Measurements from ENCODE around the gene RDX.
A peak's percentile ranks its signal among the peaks of the same experiment; 100 is the strongest.

The RDX gene

GRCh38 chr11:110207123-110207522, 89.3 kb downstream of the RDX start:
- ATAC-seq (ENCODE audit: low read depth): no peak
- H3K4me1 ChIP-seq (ENCODE audit: insufficient read depth, poor library complexity, severe bottlenecking): no peaks in the 10 kb centered on the region
- TF ChIP-seq, protein P1, sequence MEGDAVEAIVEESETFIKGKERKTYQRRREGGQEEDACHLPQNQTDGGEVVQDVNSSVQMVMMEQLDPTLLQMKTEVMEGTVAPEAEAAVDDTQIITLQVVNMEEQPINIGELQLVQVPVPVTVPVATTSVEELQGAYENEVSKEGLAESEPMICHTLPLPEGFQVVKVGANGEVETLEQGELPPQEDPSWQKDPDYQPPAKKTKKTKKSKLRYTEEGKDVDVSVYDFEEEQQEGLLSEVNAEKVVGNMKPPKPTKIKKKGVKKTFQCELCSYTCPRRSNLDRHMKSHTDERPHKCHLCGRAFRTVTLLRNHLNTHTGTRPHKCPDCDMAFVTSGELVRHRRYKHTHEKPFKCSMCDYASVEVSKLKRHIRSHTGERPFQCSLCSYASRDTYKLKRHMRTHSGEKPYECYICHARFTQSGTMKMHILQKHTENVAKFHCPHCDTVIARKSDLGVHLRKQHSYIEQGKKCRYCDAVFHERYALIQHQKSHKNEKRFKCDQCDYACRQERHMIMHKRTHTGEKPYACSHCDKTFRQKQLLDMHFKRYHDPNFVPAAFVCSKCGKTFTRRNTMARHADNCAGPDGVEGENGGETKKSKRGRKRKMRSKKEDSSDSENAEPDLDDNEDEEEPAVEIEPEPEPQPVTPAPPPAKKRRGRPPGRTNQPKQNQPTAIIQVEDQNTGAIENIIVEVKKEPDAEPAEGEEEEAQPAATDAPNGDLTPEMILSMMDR (IDR thresholded peaks at IDR 0.05; ENCODE audit: poor library complexity, severe bottlenecking): no peak
- DNase-seq (ENCODE audit: low spot score): no peak
- H3K36me3 ChIP-seq (ENCODE audit: low read depth): no peaks in the 10 kb centered on the region
- H3K27me3 ChIP-seq (ENCODE audit: insufficient read depth, poor library complexity, severe bottlenecking): no peaks in the 10 kb centered on the region
- H3K27ac ChIP-seq (ENCODE audit: poor library complexity, severe bottlenecking): no peak overlapping the region
- H3K4me3 ChIP-seq (ENCODE audit: severe bottlenecking): no peak overlapping the region
- H3K9me3 ChIP-seq (ENCODE audit: severe bottlenecking): no peaks in the 10 kb centered on the region

DNA sequence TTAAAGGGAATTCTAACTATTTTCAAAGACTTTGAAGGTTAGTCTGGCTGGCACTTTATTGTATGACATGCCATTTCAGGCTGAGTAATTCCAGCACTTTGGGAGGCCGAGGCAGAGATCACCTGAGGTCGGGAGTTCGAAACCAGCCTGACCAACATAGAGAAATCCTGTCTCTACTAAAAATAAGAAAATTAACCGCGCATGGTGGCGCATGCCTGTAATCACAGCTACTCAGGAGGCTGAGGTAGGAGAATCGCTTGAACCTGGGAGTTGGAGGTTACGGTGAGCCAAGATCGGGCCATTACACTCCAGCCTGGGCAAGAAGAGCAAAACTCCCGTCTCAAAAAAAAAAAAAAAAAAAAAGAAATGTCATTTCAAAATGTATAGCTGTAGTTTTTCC, 95.6 kb downstream of the RDX start:
- ATAC-seq (ENCODE audit: low read depth) (no peak), DNase-seq (ENCODE audit: low spot score) (no peak)
- no peaks in the 10 kb centered on the region for H3K36me3 ChIP-seq (ENCODE audit: low read depth)
- no peak overlapping the region for H3K4me3 ChIP-seq (ENCODE audit: severe bottlenecking)
- peak overlapping the region; percentile 94 for H3K27ac ChIP-seq (ENCODE audit: poor library complexity, severe bottlenecking)
- no peaks in the 10 kb centered on the region for H3K27me3 ChIP-seq (ENCODE audit: insufficient read depth, poor library complexity, severe bottlenecking)
- TF ChIP-seq, protein P1 (IDR thresholded peaks at IDR 0.05; ENCODE audit: poor library complexity, severe bottlenecking): no peak
- peaks cover 45% of the 10 kb centered on the region for H3K4me1 ChIP-seq (ENCODE audit: insufficient read depth, poor library complexity, severe bottlenecking)
- H3K9me3 ChIP-seq (ENCODE audit: severe bottlenecking): no peaks in the 10 kb centered on the region

DNA sequence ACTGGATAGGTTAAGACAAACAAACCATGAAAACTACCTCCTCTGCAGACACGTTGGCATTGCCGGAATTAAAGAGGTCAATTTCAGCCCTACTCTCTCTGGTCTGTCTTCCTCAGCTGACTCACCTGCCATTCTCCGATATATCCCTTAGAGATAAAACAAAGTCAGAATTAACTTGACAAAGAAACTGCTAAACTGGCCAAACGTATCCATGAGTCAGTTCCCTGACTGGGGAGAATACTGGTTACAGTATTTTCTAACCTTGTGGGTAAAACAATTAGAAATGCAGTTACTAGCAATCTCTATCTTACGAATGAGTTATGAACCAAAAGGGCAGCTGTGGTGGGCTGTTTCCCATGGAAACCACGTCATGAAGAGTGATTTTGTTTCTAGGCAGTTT, 96.2 kb downstream of the RDX start:
- no peaks in the 10 kb centered on the region for H3K9me3 ChIP-seq (ENCODE audit: severe bottlenecking)
- no peaks in the 10 kb centered on the region for H3K36me3 ChIP-seq (ENCODE audit: low read depth)
- H3K4me3 ChIP-seq (ENCODE audit: severe bottlenecking): no peak overlapping the region
- H3K27me3 ChIP-seq (ENCODE audit: insufficient read depth, poor library complexity, severe bottlenecking): no peaks in the 10 kb centered on the region
- H3K4me1 ChIP-seq (ENCODE audit: insufficient read depth, poor library complexity, severe bottlenecking): peaks cover 51% of the 10 kb centered on the region
- TF ChIP-seq, protein P1 (IDR thresholded peaks at IDR 0.05; ENCODE audit: poor library complexity, severe bottlenecking): no peak
- DNase-seq (ENCODE audit: low spot score): no peak
- peak overlapping the region; percentile 94 for H3K27ac ChIP-seq (ENCODE audit: poor library complexity, severe bottlenecking)
- ATAC-seq (ENCODE audit: low read depth): peak; percentile 50

DNA sequence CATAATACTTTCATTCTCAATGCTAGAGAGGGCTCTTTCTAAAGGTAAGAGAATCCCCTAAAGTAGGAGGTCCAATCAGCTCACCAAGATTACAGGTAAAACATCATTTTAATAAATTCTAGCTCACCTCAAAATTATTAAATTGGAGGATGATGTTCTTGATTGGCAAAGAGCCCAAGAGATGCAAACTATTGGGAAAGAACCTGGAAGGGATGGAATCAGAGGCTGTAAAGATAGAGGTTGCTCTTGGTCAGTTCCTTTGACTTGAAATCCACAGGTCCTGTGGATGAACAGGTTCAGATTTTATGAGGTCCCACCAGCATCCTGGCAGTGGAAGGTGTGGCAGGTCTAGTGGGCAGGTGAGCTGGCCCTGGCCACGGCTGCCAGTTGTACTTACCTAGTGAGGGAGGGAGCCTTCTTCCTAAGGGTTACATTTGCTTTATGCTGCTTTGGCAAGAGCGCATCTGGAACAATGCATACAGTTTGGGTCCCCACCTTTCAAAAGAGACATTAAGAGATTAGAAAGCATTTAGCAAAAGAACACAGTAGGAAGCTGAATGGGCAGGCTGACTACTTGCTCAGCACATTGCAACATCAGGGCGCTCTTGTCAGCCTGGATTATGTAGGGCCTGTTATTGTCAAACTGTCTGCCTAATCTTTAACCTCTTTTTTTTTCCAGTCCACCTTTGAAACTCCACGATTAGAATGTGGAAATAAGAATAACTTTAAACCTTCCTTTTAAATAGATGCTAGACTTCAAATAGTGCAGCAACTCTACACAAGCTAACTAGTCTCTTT, 97.0 kb downstream of the RDX start:
- ATAC-seq (ENCODE audit: low read depth) (no peak; the same call in 2 of the 3 replicates), DNase-seq (ENCODE audit: low spot score) (no peak)
- Histone ChIP-seq H3K4me3 (ENCODE audit: severe bottlenecking) (no peak overlapping the region), H3K9me3 (ENCODE audit: severe bottlenecking) (no peaks in the 10 kb centered on the region), H3K27ac (ENCODE audit: poor library complexity, severe bottlenecking) (peak overlapping the region; percentile 94), H3K27me3 (ENCODE audit: insufficient read depth, poor library complexity, severe bottlenecking) (no peaks in the 10 kb centered on the region), H3K4me1 (ENCODE audit: insufficient read depth, poor library complexity, severe bottlenecking) (peaks cover 59% of the 10 kb centered on the region), H3K36me3 (ENCODE audit: low read depth) (no peaks in the 10 kb centered on the region)
- TF ChIP-seq, protein P1 (IDR thresholded peaks at IDR 0.05; ENCODE audit: poor library complexity, severe bottlenecking): no peak
